Forelimb muscle (tissue), 1 donor: ENCODE results near the gene USP26. TPM values are rescaled to one million over a fixed set of nuclear protein-coding genes. Genes with fewer than 3 reads are reported as not detected.
"Not testable (repeated sequence)": the region's sequence is repeated elsewhere in the genome, so short reads cannot be mapped to it uniquely, and the experiment has no call there.

Source experiments
- DNase-seq: peaks from one replicate; pipeline ENCODE4 v3.0.0-alpha.2; 2013; ENCODE audit warnings: low read depth
- polyA plus RNA-seq: library from polyadenylated mRNA; unstranded; fragments of 120-200 nt; gene quantifications from one replicate; pipeline ENCODE4 v1.2.1, GENCODE V29; 2013; ENCODE audit not compliant: insufficient read length

The USP26 gene
- not detected for polyA plus RNA-seq

- no peak for DNase-seq
Measured at GRCh38 chrX:133097031-133097430, at the start of gene USP26. Gene USP26, minus strand, starts transcription at chrX:133097109. Its CDS starts 68,889 bp downstream, at chrX:133028220.

- no peak for DNase-seq
Measured at GRCh38 chrX:133134282-133134681, 37.4 kb upstream of the USP26 start.

- DNase-seq, result no peak
Measured at GRCh38 chrX:133120406-133120805, 23.5 kb upstream of the USP26 start.

- no peak for DNase-seq
Measured at GRCh38 chrX:133094098-133094731, 2.7 kb downstream of the USP26 start.

GRCh38 chrX:133090236-133090809 lies 6.6 kb downstream of the USP26 start:
- DNase-seq, result no peak

- no peak for DNase-seq
Measured at GRCh38 chrX:133089411-133089810, 7.5 kb downstream of the USP26 start.

- no peak for DNase-seq
Measured at GRCh38 chrX:133085785-133086184, 11.1 kb downstream of the USP26 start.

- not testable (repeated sequence) for DNase-seq
Measured at GRCh38 chrX:133085056-133085455, 11.9 kb downstream of the USP26 start.

- no peak for DNase-seq
Measured at GRCh38 chrX:133083899-133084298, 13.0 kb downstream of the USP26 start.

- DNase-seq, result no peak
Measured at GRCh38 chrX:133081990-133082389, 14.9 kb downstream of the USP26 start.

- DNase-seq, result not testable (repeated sequence)
Measured at GRCh38 chrX:133077856-133078255, 19.1 kb downstream of the USP26 start.

- DNase-seq, result no peak
Measured at GRCh38 chrX:133072566-133072965, 24.3 kb downstream of the USP26 start.

GRCh38 chrX:133068461-133068860 lies 28.4 kb downstream of the USP26 start:
- no peak for DNase-seq

GRCh38 chrX:133056341-133056740 lies 40.6 kb downstream of the USP26 start:
- DNase-seq, result no peak

- no peak for DNase-seq
Measured at GRCh38 chrX:133054761-133055405, 42.0 kb downstream of the USP26 start.

- DNase-seq, result no peak
Measured at GRCh38 chrX:133053861-133054598, 42.9 kb downstream of the USP26 start.

GRCh38 chrX:133048751-133049150 lies 48.2 kb downstream of the USP26 start:
- no peak for DNase-seq

GRCh38 chrX:133046601-133047000 lies 50.3 kb downstream of the USP26 start:
- DNase-seq, result no peak

GRCh38 chrX:133045986-133046385 lies 50.9 kb downstream of the USP26 start:
- DNase-seq, result no peak

- not testable (repeated sequence) for DNase-seq
Measured at GRCh38 chrX:133044145-133044786, 52.6 kb downstream of the USP26 start.

GRCh38 chrX:133042260-133042659 lies 54.6 kb downstream of the USP26 start:
- DNase-seq, result no peak

GRCh38 chrX:133033010-133033409 lies 63.9 kb downstream of the USP26 start:
- DNase-seq, result no peak
